Measurements from ENCODE around the gene GBE1. TPM values are rescaled to one million over a fixed set of nuclear protein-coding genes. Genes with fewer than 3 reads are reported as not detected.

Gene GBE1
- total and polyA plus RNA-seq, 2 donors (not counting 1 experiment from before 2014, with no cell fraction given) = 153 to 232 TPM

DNA sequence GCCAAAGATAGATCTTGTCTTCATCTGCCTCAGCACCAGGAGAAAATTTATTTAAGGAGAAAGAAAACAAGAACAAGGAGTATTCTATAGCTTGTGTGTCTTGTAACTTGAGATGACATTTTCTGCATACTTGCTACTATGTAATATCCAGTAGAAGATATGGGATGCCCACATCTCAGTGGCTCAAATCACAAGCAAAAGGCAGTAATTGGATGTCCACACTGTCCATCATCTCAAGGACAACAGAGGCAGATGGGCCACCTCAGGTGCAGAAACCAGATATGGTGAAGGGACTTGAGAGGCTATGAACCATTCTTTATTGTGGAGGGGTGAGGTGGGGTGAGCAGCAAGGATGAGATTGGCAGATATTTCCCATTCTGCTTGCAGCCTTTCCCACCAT lies 309.0 kb downstream of the GBE1 start:
- no peak overlapping the region for H3K4me2 ChIP-seq (ENCODE audit: extremely low read depth, insufficient read depth, low read length)
- no peaks in the 10 kb centered on the region for H4K20me1 ChIP-seq (ENCODE audit: control insufficient read depth, extremely low read depth, insufficient read depth, low read length)
- no peak for TF ChIP-seq EZH2 (IDR thresholded peaks at IDR 0.05; ENCODE audit: low read length, missing control alignments)
- TF ChIP-seq, protein P1, sequence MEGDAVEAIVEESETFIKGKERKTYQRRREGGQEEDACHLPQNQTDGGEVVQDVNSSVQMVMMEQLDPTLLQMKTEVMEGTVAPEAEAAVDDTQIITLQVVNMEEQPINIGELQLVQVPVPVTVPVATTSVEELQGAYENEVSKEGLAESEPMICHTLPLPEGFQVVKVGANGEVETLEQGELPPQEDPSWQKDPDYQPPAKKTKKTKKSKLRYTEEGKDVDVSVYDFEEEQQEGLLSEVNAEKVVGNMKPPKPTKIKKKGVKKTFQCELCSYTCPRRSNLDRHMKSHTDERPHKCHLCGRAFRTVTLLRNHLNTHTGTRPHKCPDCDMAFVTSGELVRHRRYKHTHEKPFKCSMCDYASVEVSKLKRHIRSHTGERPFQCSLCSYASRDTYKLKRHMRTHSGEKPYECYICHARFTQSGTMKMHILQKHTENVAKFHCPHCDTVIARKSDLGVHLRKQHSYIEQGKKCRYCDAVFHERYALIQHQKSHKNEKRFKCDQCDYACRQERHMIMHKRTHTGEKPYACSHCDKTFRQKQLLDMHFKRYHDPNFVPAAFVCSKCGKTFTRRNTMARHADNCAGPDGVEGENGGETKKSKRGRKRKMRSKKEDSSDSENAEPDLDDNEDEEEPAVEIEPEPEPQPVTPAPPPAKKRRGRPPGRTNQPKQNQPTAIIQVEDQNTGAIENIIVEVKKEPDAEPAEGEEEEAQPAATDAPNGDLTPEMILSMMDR (conservative IDR thresholded peaks at IDR 0.05 in 1 of 2, IDR thresholded peaks at IDR 0.05 in 1 of 2; ENCODE audit: low read depth in 1 of 2, low read length in 2 of 2) = no peak
- no peak overlapping the region for H3K27ac ChIP-seq (ENCODE audit: insufficient read depth, low read length)
- H3K4me3 ChIP-seq (replicated peaks in 1 of 4; ENCODE audit: control extremely low read depth in 1 of 4, insufficient read depth in 1 of 4, low read depth in 3 of 4, low read length in 4 of 4) = no peak overlapping the region
- no peaks in the 10 kb centered on the region for H3K79me2 ChIP-seq (ENCODE audit: control insufficient read depth, insufficient read depth, low read length)
- no peaks in the 10 kb centered on the region for H3K9me3 ChIP-seq (ENCODE audit: control insufficient read depth, insufficient read depth, low read depth, low read length)
- H3K27me3 ChIP-seq (ENCODE audit: control insufficient read depth, insufficient read depth, low read length) = no peaks in the 10 kb centered on the region
- H3K36me3 ChIP-seq (ENCODE audit: control insufficient read depth, insufficient read depth, low read length) = no peaks in the 10 kb centered on the region
- H3K9ac ChIP-seq (ENCODE audit: insufficient read depth, low read length) = no peak overlapping the region
- H2AFZ ChIP-seq (ENCODE audit: low read length) = no peak overlapping the region
- peaks cover 3% of the 10 kb centered on the region for H3K4me1 ChIP-seq (ENCODE audit: control insufficient read depth, extremely low read depth, insufficient read depth, low read length)
- DNase-seq (ENCODE audit: low read depth in 2 of 2) = no peak

DNA sequence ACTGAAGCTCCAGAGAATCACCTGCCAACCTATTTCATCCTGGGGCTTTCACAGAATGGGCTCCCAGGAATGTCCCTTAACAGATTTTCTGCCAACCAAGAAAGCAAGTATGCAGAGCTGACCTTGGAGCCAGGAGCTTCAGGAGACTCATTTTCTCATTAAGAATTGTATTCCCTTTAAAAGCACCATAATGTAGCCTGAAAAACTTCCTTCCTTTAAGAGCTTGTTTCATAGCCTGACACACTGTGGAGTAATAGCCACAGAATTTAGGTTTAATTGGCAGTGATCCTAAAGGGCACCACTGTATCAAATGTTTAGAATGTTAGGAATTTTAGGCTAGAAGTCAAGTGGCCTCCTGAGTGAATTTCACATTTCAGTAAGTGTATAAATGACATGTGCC lies 309.8 kb downstream of the GBE1 start:
- no peaks in the 10 kb centered on the region for H4K20me1 ChIP-seq (ENCODE audit: control insufficient read depth, extremely low read depth, insufficient read depth, low read length)
- H3K27ac ChIP-seq (ENCODE audit: insufficient read depth, low read length) = no peak overlapping the region
- no peaks in the 10 kb centered on the region for H3K36me3 ChIP-seq (ENCODE audit: control insufficient read depth, insufficient read depth, low read length)
- DNase-seq (ENCODE audit: low read depth in 2 of 2) = peak; percentile 5 to 74
- no peak overlapping the region for H2AFZ ChIP-seq (ENCODE audit: low read length)
- H3K4me1 ChIP-seq (ENCODE audit: control insufficient read depth, extremely low read depth, insufficient read depth, low read length) = peaks cover 3% of the 10 kb centered on the region
- H3K27me3 ChIP-seq (ENCODE audit: control insufficient read depth, insufficient read depth, low read length) = no peaks in the 10 kb centered on the region
- TF ChIP-seq, protein P1 (conservative IDR thresholded peaks at IDR 0.05 in 1 of 2, IDR thresholded peaks at IDR 0.05 in 1 of 2; ENCODE audit: low read depth in 1 of 2, low read length in 2 of 2) = no peak
- no peak for TF ChIP-seq EZH2 (IDR thresholded peaks at IDR 0.05; ENCODE audit: low read length, missing control alignments)
- H3K79me2 ChIP-seq (ENCODE audit: control insufficient read depth, insufficient read depth, low read length) = no peaks in the 10 kb centered on the region
- H3K9me3 ChIP-seq (ENCODE audit: control insufficient read depth, insufficient read depth, low read depth, low read length) = no peaks in the 10 kb centered on the region
- no peak overlapping the region for H3K4me3 ChIP-seq (replicated peaks in 1 of 4; ENCODE audit: control extremely low read depth in 1 of 4, insufficient read depth in 1 of 4, low read depth in 3 of 4, low read length in 4 of 4)
- H3K4me2 ChIP-seq (ENCODE audit: extremely low read depth, insufficient read depth, low read length) = no peak overlapping the region
- no peak overlapping the region for H3K9ac ChIP-seq (ENCODE audit: insufficient read depth, low read length)

- Histone ChIP-seq H3K4me3 (replicated peaks in 1 of 4; ENCODE audit: control extremely low read depth in 1 of 4, insufficient read depth in 1 of 4, low read depth in 3 of 4, low read length in 4 of 4) (no peak overlapping the region), H2AFZ (ENCODE audit: low read length) (no peak overlapping the region), H4K20me1 (ENCODE audit: control insufficient read depth, extremely low read depth, insufficient read depth, low read length) (no peaks in the 10 kb centered on the region), H3K4me2 (ENCODE audit: extremely low read depth, insufficient read depth, low read length) (no peak overlapping the region), H3K27me3 (ENCODE audit: control insufficient read depth, insufficient read depth, low read length) (no peaks in the 10 kb centered on the region), H3K9me3 (ENCODE audit: control insufficient read depth, insufficient read depth, low read depth, low read length) (no peaks in the 10 kb centered on the region), H3K4me1 (ENCODE audit: control insufficient read depth, extremely low read depth, insufficient read depth, low read length) (peaks cover 3% of the 10 kb centered on the region), H3K79me2 (ENCODE audit: control insufficient read depth, insufficient read depth, low read length) (no peaks in the 10 kb centered on the region), H3K9ac (ENCODE audit: insufficient read depth, low read length) (no peak overlapping the region), H3K27ac (ENCODE audit: insufficient read depth, low read length) (no peak overlapping the region), H3K36me3 (ENCODE audit: control insufficient read depth, insufficient read depth, low read length) (no peaks in the 10 kb centered on the region)
- TF ChIP-seq EZH2 (IDR thresholded peaks at IDR 0.05; ENCODE audit: low read length, missing control alignments) = no peak
- TF ChIP-seq, protein P1 (conservative IDR thresholded peaks at IDR 0.05 in 1 of 2, IDR thresholded peaks at IDR 0.05 in 1 of 2; ENCODE audit: low read depth in 1 of 2, low read length in 2 of 2) = no peak
- no peak for DNase-seq (ENCODE audit: low read depth in 2 of 2)
These were observed 310.3 kb downstream of the GBE1 start for GRCh38 chr3:81451140-81451539.
